CD4-positive, alpha-beta T cell treated with Interleukin-10 for 1 hour (primary cell): ENCODE measurements around the gene EEF1AKMT1.

ENCODE experiments used
- DNase-seq: peaks from one replicate; pipeline ENCODE4 v3.0.0-alpha.2; 2020

Gene EEF1AKMT1

GRCh38 chr13:20773194-20774080 lies at the start of gene EEF1AKMT1:
Gene EEF1AKMT1 (minus strand): TSS chr13:20773961. CDS start chr13:20757598, 16,363 bp downstream.
- peak; percentile 95 for DNase-seq

GRCh38 chr13:20823071-20823470 lies 49.3 kb upstream of the EEF1AKMT1 start:
- no peak for DNase-seq

- no peak for DNase-seq
Observed at GRCh38 chr13:20822406-20822805, 48.6 kb upstream of the EEF1AKMT1 start.

GRCh38 chr13:20819715-20820114 lies 46.0 kb upstream of the EEF1AKMT1 start:
- DNase-seq: no peak

- DNase-seq: no peak
Observed at GRCh38 chr13:20815464-20815863, 41.7 kb upstream of the EEF1AKMT1 start.

- DNase-seq: no peak
Observed at GRCh38 chr13:20814224-20814910, 40.6 kb upstream of the EEF1AKMT1 start.

GRCh38 chr13:20812890-20813289 lies 39.1 kb upstream of the EEF1AKMT1 start:
- DNase-seq: no peak

GRCh38 chr13:20810808-20811207 lies 37.0 kb upstream of the EEF1AKMT1 start:
- no peak for DNase-seq

GRCh38 chr13:20808874-20809273 lies 35.1 kb upstream of the EEF1AKMT1 start:
- no peak for DNase-seq

GRCh38 chr13:20803180-20803965 lies 29.6 kb upstream of the EEF1AKMT1 start:
- DNase-seq: no peak

GRCh38 chr13:20801707-20802106 lies 27.9 kb upstream of the EEF1AKMT1 start:
- DNase-seq: no peak

- no peak for DNase-seq
Observed at GRCh38 chr13:20799726-20800416, 26.1 kb upstream of the EEF1AKMT1 start.

- no peak for DNase-seq
Observed at GRCh38 chr13:20798027-20798426, 24.3 kb upstream of the EEF1AKMT1 start.

- no peak for DNase-seq
Observed at GRCh38 chr13:20796791-20797508, 23.2 kb upstream of the EEF1AKMT1 start.

GRCh38 chr13:20789665-20790064 lies 15.9 kb upstream of the EEF1AKMT1 start:
- DNase-seq: no peak

GRCh38 chr13:20788312-20788711 lies 14.6 kb upstream of the EEF1AKMT1 start:
- DNase-seq: no peak

GRCh38 chr13:20787180-20787579 lies 13.4 kb upstream of the EEF1AKMT1 start:
- DNase-seq: no peak

- no peak for DNase-seq
Observed at GRCh38 chr13:20782116-20782708, 8.5 kb upstream of the EEF1AKMT1 start.

- DNase-seq: no peak
Observed at GRCh38 chr13:20780317-20780716, 6.6 kb upstream of the EEF1AKMT1 start.

- no peak for DNase-seq
Observed at GRCh38 chr13:20779405-20779804, 5.6 kb upstream of the EEF1AKMT1 start.

- DNase-seq: no peak
Observed at GRCh38 chr13:20778311-20778710, 4.5 kb upstream of the EEF1AKMT1 start.

GRCh38 chr13:20776751-20777150 lies 3.0 kb upstream of the EEF1AKMT1 start:
- DNase-seq: no peak
